Gastroesophageal sphincter (tissue), 4 donors: Measurements from ENCODE around the gene FNDC8. TPM values are rescaled to one million over a fixed set of nuclear protein-coding genes. Genes with fewer than 3 reads are reported as not detected.

Experiments used
- ATAC-seq: fragments of 150-250 bp; one replicate; pipeline ENCODE4 v1.9.1; 2016; ENCODE audit warnings: mild to moderate bottlenecking, moderate library complexity
- H3K27ac ChIP-seq, 4 donors: fragments of 200-600 bp; sonication (generic) in 3 of 4; 1 replicate in 3 of 4; 2 replicates in 1 of 4; pipeline ENCODE4 v1.5.1; 2016 to 2019
- H3K27me3 ChIP-seq: fragments of 200-600 bp; sonication (generic); one replicate; pipeline ENCODE4 v1.5.1; 2019
- H3K36me3 ChIP-seq, 2 donors: fragments of 200-600 bp; sonication (generic); one replicate each; pipeline ENCODE4 v1.5.1; 2019; ENCODE audit warnings: control low read depth in 1 of 2
- H3K4me1 ChIP-seq, 3 donors: fragments of 200-600 bp; sonication (generic); 1 replicate in 2 of 3; 2 replicates in 1 of 3; pipeline ENCODE4 v1.5.1; 2016 to 2019; ENCODE audit warnings: control low read depth in 2 of 3
- H3K4me3 ChIP-seq, 2 donors: fragments of 200-600 bp; sonication (generic); one replicate each; pipeline ENCODE4 v1.5.1; 2019; ENCODE audit warnings: mild to moderate bottlenecking in 1 of 2, moderate library complexity in 1 of 2
- H3K9me3 ChIP-seq, 3 donors: fragments of 200-600 bp; sonication (generic); one replicate each; pipeline ENCODE4 v1.5.1; 2017 to 2019; ENCODE audit warnings: control low read depth in 2 of 3
- EP300 ChIP-seq: sonication (generic); formaldehyde crosslinking; IDR thresholded peaks from one replicate; pipeline ENCODE4 v1.6.1; 2017; ENCODE audit warnings: antibody characterized with exemption, mild to moderate bottlenecking
- POLR2A ChIP-seq, 2 donors: fragments of 450-650 bp; IDR thresholded peaks; one replicate each; pipeline ENCODE4 v1.6.1; 2017; ENCODE audit warnings: antibody characterized with exemption in 2 of 2, mild to moderate bottlenecking in 2 of 2, moderate library complexity in 1 of 2
- POLR2AphosphoS5 ChIP-seq: sonication (generic); formaldehyde crosslinking; IDR thresholded peaks from one replicate; pipeline ENCODE4 v1.6.1; 2017; ENCODE audit warnings: antibody characterized with exemption
- WGBS, 2 donors: methylation state at CpG; one replicate each; pipeline ENCODE4 v1.1.5; 2018; ENCODE audit warnings: low coverage in 1 of 2; 5-methylcytosine and 5-hydroxymethylcytosine counted together
- total RNA-seq, 4 donors: library from RNA; depleted of rRNA; stranded (reverse); fragments of >200 nt; gene quantifications; one replicate each; pipeline ENCODE4 v1.1.0, GENCODE V29; 2016
- TF ChIP-seq, protein P1 (sequence below), 4 experiments: fragments of 200-600 bp in 2 of 4; fragments of 450-650 bp in 2 of 4; sonication (generic) in 1 of 4; IDR thresholded peaks; one replicate each; pipeline ENCODE4 v1.5.1; 2017 to 2019; ENCODE audit warnings: antibody characterized with exemption in 4 of 4, mild to moderate bottlenecking in 2 of 4, moderate library complexity in 2 of 4

FNDC8 gene
- total RNA-seq, 4 donors from 2014 or later, result not detected

DNA sequence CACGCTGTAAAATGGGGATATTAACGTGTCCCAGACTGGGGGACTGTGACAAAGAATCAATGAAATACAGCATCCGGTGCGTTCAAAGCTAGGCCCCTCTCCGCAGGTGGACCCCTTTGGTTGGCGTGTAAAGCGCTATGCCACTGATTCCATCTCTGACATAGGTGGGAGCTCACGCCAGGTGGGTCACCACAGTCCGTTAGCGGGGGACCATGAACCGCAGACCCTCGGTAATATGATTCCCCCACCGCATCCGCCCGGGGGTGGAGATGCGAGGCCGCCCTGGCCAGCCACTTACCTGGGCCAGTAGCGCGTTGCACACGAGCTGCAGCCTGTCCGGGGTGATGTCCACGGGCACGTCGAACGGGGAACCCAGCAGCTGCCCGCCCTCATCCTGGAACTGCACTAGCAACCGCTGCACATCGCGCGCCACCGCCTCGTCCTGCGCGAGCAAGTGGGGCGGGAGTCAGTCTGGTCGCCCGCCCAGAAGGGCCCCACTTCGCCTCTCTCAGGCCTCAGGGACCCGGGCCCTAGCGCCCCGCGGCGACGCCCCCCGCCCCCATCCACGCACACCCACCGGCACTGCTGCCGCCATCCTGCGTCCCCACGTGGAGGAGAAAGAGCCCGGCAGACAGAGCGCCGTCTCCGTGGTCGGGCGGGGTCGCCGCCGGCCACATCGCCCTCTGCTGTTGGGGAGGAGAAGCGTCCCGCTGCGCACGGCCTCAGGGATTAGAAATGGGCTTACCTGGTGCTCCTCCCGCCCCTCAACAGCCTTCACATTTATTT lies 20.5 kb downstream of the FNDC8 start, which contains the start of gene NLE1:
TSS of gene NLE1 (minus strand) at position 623 of the 786 bp plus-strand sequence. CDS start at position 595, 28 bp downstream.
- WGBS, 2 donors, result 0 to 4% methylated on average over 1 to 6 of the region's 65 CpGs

DNA sequence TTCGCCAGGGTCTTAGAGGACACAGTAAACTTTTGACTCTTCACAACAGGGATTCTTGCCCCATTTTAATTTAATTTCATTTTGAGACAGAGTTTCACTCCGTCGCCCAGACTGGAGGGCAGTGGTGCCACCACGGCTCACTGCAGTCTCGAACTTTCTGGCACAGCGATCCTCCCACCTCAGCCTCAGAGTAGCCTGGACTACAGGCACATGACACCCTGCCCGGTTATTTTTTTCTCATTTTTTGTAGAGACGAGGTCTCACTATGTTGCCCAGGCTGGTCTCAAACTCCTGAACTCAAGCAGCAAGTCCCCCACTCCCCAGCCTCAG lies 21.0 kb downstream of the FNDC8 start:
- WGBS, 2 donors, result 67% methylated on average over 7 of the region's 8 CpGs; no CpG with 5 or more reads in 1 of the 2 donors
- Histone ChIP-seq H3K9me3 (no peaks in the 10 kb centered on the region), H3K36me3 (peaks cover 0 to 25% of the 10 kb centered on the region in 2 donors), H3K27ac (peak overlapping the region in 1 of 4 donors; percentile 27), H3K4me1 (peaks cover 0 to 22% (median 3%) of the 10 kb centered on the region in 3 donors), H3K27me3 (peaks cover 4% of the 10 kb centered on the region), H3K4me3 (peak overlapping the region; percentile 85 to 92)
- ATAC-seq, result no peak
- TF ChIP-seq, protein P1, sequence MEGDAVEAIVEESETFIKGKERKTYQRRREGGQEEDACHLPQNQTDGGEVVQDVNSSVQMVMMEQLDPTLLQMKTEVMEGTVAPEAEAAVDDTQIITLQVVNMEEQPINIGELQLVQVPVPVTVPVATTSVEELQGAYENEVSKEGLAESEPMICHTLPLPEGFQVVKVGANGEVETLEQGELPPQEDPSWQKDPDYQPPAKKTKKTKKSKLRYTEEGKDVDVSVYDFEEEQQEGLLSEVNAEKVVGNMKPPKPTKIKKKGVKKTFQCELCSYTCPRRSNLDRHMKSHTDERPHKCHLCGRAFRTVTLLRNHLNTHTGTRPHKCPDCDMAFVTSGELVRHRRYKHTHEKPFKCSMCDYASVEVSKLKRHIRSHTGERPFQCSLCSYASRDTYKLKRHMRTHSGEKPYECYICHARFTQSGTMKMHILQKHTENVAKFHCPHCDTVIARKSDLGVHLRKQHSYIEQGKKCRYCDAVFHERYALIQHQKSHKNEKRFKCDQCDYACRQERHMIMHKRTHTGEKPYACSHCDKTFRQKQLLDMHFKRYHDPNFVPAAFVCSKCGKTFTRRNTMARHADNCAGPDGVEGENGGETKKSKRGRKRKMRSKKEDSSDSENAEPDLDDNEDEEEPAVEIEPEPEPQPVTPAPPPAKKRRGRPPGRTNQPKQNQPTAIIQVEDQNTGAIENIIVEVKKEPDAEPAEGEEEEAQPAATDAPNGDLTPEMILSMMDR (IDR thresholded peaks at IDR 0.05), result no peak
- no peak for TF ChIP-seq POLR2A (IDR thresholded peaks at IDR 0.05)

More for the DNA sequence above, 20.5 kb downstream of the FNDC8 start, which contains the start of gene NLE1:
- H3K36me3 ChIP-seq, result peaks cover 0 to 31% of the 10 kb centered on the region in 2 donors
- H3K4me3 ChIP-seq, result peak within 1 kb of the TSS; percentile 85 to 92
- H3K9me3 ChIP-seq, result no peaks in the 10 kb centered on the region
- peak within 1 kb of the TSS in 2 of 4 donors; percentile 27 to 69 for H3K27ac ChIP-seq
- H3K4me1 ChIP-seq, result peaks cover 0 to 22% (median 3%) of the 10 kb centered on the region in 3 donors
- TF ChIP-seq, protein P1 (IDR thresholded peaks at IDR 0.05), result peak in 3 of 4 experiments; percentile 87 to 99 (median 88)
- TF ChIP-seq POLR2A (IDR thresholded peaks at IDR 0.05) (peak in 1 of 2 donors; percentile 16), EP300 (no peak), POLR2AphosphoS5 (peak; percentile 60)
- H3K27me3 ChIP-seq, result no peaks in the 10 kb centered on the region
- ATAC-seq, result peak; percentile 87

DNA sequence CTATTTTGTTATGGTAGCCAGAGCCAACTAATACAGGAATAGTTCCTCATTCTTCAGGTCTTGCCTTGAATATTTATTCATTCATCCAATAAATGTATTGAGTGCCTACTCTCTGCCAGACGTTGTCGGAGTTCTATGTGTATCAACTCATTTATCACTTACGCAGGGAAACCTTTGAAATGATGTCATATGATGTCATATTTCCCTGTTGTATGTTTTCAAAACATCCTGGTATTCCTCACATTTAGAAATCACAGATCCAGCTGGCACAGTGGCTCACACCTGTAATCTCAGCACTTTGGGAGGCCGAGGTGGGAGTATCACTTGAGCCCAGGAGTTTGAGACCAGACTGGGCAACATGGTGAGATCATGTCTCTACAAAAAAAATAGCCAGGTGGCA lies 23.4 kb downstream of the FNDC8 start:
- H3K4me3 ChIP-seq, result no peak overlapping the region
- TF ChIP-seq, protein P1 (IDR thresholded peaks at IDR 0.05), result no peak
- no peak for TF ChIP-seq POLR2AphosphoS5
- no peak for TF ChIP-seq EP300
- TF ChIP-seq POLR2A (IDR thresholded peaks at IDR 0.05), result no peak
- ATAC-seq, result no peak
- no peaks in the 10 kb centered on the region for H3K9me3 ChIP-seq
- H3K27me3 ChIP-seq, result peaks cover 11% of the 10 kb centered on the region
- H3K27ac ChIP-seq, result no peak overlapping the region
- H3K36me3 ChIP-seq, result peaks cover 0 to 1% of the 10 kb centered on the region in 2 donors
- 62 to 95% methylated on average over 3 to 4 of the region's 4 CpGs for WGBS, 2 donors
- peaks cover 0 to 22% (median 3%) of the 10 kb centered on the region in 3 donors for H3K4me1 ChIP-seq

DNA sequence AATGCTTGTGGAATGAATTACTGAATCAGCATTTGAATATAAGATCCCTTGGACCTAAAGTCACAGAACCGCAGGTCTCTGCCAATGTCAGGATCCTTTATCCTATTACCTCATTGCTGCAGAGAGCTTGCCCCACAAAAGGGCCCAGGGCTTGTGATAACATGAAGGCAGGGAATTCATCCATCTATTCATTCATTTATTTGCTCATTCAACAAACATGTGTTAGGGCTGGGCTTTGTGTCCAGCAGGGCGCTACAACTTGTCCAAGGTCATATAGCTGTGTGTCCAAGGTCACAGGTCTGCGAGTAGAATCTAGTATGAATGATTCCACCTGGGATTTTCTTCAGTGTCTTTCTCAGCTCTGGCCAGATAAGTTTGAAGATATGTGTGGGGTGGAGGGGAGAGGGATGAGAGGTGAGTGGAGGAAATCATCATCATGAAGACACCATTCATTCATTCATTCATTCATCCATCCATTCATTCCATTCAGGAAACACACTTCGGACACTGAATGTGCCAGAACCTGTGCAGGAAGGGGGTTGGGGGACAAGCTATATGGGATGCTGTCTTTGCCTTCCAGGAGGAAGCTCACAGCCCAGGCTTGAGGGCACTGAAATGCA lies 24.9 kb downstream of the FNDC8 start:
- ATAC-seq, result no peak
- TF ChIP-seq, protein P1 (IDR thresholded peaks at IDR 0.05), result no peak
- no peak for TF ChIP-seq POLR2A (IDR thresholded peaks at IDR 0.05)
- no peak for TF ChIP-seq EP300
- TF ChIP-seq POLR2AphosphoS5, result no peak
- 67 to 68% methylated on average over 1 to 3 of the region's 4 CpGs for WGBS, 2 donors
- Histone ChIP-seq H3K9me3 (no peaks in the 10 kb centered on the region), H3K36me3 (no peaks in the 10 kb centered on the region), H3K27ac (no peak overlapping the region), H3K4me3 (no peak overlapping the region), H3K4me1 (peaks cover 0 to 10% (median 0%) of the 10 kb centered on the region in 3 donors), H3K27me3 (peaks cover 11% of the 10 kb centered on the region)
